ENCODE data around the gene TBX10. TPM values are rescaled to one million over a fixed set of nuclear protein-coding genes. Genes with fewer than 3 reads are reported as not detected.

TBX10 gene
- total RNA-seq = not detected in 2 replicates

DNA sequence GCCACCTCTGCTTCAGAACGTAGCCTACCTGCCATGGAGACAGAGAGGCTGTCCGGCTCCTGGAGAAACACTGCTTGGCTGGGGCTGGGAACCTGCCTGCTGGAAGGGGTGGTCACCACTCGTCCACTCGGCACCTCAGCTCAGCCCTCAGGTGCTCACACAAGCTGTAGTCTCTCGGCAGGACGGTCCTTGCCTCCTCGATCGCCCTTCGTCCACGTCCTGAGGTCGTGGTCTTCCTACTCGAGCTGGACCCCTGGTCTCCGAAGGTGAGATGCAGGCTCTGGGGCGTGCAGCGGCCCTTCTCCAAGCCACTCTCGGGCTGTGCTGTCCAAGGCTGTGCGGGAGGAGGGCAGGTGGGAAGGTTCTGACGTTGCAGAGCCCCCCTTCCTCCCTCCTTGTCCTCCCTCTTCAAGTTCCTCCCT is at the start of gene TBX10:
TSS of gene TBX10 (minus strand) at position 326 of the 422 bp plus-strand sequence. CDS start at position 35, 291 bp downstream.

DNA sequence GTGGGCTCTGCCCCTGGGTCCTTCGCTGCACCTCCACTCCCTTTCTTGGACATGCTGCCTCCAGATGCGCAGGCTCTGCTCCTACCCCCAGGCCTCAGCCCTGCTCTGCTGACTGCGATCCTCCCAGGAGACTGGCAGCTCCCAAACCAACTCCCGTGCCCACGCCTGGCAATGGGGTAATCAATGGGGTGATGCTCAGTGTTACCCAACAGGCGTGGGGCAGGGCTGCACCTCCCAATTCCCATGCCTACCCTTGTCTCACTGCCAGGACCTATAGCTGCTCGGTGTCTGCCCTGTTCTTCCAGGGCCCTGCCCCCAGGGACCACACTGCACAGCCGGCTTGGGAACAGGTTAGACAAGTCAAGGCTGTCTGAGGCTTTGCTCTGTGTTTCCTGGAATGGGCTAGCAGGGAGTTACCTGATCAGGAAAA is 34.9 kb upstream of the TBX10 start, which contains the start of gene ALDH3B2:
TSS of gene ALDH3B2 (minus strand) at position 182 of the 430 bp plus-strand sequence. CDS start 7,688 bp downstream, outside the sequence.

DNA sequence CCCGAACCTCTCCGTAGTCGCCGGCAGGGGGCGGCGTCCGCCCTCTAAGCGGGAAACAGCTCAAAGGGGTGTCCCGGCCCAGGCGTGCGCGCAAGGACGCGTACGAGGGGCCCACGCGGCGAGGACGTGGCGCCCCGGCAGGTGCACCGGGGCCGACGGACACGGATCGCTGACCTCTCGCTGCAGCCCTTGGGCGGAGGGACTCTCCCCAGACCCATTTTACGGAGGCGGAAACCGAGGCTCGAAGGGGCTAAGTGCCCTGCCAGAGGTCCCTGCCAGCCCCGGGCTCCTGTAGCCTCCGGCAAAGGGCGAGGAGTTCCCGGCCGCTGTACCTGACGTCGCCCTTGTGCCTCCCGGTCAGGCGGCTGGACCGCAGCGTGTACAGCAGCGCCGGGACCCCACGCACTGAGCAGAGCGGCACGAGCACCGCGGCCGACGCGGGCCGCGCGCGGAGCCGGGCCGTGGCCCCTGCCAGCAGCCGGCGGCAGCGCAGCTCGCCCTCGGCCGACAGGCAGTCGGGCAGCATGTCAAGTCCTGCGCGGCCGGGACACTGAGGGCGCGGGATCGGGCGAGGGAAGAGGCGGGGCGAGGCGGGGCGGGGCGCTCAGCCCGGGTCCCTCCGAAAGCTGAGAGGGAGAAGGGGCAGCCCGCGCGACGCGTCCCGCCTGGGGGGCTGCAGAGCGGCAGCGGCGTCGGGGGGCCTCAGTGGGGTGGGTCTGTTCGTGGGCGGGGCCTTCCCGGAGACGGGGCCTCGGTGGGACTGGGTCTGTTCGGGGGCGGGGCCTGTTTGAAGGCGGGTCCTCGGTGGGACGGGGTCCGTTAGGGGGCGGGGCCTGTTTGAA is 10.0 kb downstream of the TBX10 start, which contains the start of gene NUDT8:
TSS of gene NUDT8 (minus strand) at position 552 of the 842 bp plus-strand sequence. CDS start at position 526, 26 bp downstream.

DNA sequence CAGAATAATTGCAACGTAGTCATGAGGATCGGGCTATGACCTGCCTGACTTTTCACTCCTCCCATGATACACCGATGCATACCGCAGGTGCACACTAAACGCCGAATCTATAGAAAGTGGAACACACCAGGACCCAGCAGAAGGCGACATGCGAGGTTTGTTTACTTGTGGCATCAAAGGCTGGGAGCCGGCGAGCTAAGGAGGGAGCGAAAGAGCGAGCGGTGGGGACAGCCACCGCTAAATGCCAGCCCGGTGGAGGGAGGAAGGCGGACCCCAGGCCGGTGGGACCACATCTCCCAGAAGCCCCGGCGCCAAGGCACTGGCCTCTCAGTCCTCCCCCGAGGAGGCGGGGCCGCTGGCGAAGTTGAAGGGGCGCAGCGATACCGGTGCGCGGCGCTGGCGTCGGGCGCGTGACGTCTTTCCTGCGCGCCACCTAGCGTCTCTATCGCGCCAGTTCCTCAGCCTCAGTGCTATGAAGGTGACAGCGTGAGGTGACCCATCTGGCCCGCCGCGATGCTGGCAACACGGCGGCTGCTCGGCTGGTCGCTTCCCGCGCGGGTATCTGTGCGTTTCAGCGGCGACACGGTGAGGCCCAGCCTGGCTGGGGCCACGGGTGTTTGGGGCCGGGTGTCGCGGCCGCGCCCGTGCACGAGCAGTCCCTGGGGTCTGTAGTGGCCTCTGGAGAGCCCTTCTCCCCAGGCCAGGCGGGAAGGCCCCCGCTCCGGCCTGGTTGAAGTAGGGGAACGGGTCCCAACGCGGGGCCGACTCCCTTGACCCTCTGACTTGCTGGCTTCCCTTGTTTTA is 32.9 kb downstream of the TBX10 start, which contains the start of gene NDUFV1:
TSS of gene NDUFV1 (plus strand) at position 445 of the 804 bp plus-strand sequence. CDS start at position 514, 69 bp downstream.

DNA sequence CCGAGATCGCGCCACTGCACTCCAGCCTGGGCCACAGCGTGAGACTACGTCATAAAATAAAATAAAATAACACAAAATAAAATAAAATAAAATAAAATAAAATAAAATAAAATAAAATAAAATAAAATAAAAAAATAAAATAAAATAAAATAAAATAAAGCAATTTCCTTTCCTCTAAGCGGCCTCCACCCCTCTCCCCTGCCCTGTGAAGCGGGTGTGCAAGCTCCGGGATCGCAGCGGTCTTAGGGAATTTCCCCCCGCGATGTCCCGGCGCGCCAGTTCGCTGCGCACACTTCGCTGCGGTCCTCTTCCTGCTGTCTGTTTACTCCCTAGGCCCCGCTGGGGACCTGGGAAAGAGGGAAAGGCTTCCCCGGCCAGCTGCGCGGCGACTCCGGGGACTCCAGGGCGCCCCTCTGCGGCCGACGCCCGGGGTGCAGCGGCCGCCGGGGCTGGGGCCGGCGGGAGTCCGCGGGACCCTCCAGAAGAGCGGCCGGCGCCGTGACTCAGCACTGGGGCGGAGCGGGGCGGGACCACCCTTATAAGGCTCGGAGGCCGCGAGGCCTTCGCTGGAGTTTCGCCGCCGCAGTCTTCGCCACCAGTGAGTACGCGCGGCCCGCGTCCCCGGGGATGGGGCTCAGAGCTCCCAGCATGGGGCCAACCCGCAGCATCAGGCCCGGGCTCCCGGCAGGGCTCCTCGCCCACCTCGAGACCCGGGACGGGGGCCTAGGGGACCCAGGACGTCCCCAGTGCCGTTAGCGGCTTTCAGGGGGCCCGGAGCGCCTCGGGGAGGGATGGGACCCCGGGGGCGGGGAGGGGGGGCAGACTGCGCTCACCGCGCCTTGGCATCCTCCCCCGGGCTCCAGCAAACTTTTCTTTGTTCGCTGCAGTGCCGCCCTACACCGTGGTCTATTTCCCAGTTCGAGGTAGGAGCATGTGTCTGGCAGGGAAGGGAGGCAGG is 56.0 kb downstream of the TBX10 start, which contains the start of gene GSTP1:
TSS of gene GSTP1 (plus strand) at position 566 of the 958 bp plus-strand sequence. CDS start at position 598, 32 bp downstream.

Other genes with a start within 250 kb of the TBX10 start
- gene RAD9A, start 247.8 kb downstream of the TBX10 start, total RNA-seq = 7.3 and 7.6 TPM in 2 replicates
- 159 and 215 TPM in 2 replicates for gene PPP1CA, start 237.9 kb downstream of the TBX10 start, total RNA-seq
- gene TBC1D10C, start 235.7 kb downstream of the TBX10 start, total RNA-seq = not detected in 2 replicates
- under 0.01 and 0.12 TPM in 2 replicates for gene CARNS1, start 224.1 kb downstream of the TBX10 start, total RNA-seq
- 37.1 and 68.3 TPM in 2 replicates for gene RPS6KB2, start 211.3 kb downstream of the TBX10 start, total RNA-seq
- 0.44 and 0.62 TPM in 2 replicates for gene PTPRCAP, start 202.1 kb downstream of the TBX10 start, total RNA-seq
- gene CORO1B, start 196.3 kb downstream of the TBX10 start, total RNA-seq = 110 and 138 TPM in 2 replicates
- gene GPR152, start 187.0 kb downstream of the TBX10 start, total RNA-seq = not detected in 2 replicates
- gene CABP4, start 184.4 kb downstream of the TBX10 start, total RNA-seq = not detected in 2 replicates
- 28.4 and 30.1 TPM in 2 replicates for gene TMEM134, start 170.5 kb downstream of the TBX10 start, total RNA-seq
- gene AIP, start 156.7 kb downstream of the TBX10 start, total RNA-seq = 63.2 and 102 TPM in 2 replicates
- 12.1 and 16.5 TPM in 2 replicates for gene PITPNM1, start 134.4 kb downstream of the TBX10 start, total RNA-seq
- gene CDK2AP2, start 131.6 kb downstream of the TBX10 start, total RNA-seq = 14.7 and 30.4 TPM in 2 replicates
- gene CABP2, start 116.3 kb downstream of the TBX10 start, total RNA-seq = not detected in 2 replicates
- gene GSTP1, start 56.0 kb downstream of the TBX10 start, total RNA-seq = 596 and 840 TPM in 2 replicates
- 168 and 191 TPM in 2 replicates for gene NDUFV1, start 32.8 kb downstream of the TBX10 start, total RNA-seq
- gene NUDT8, start 9.8 kb downstream of the TBX10 start, total RNA-seq = 7.5 and 8.7 TPM in 2 replicates
- gene ACY3, start 11.0 kb upstream of the TBX10 start, total RNA-seq = not detected in 2 replicates
- gene ALDH3B2, start 34.9 kb upstream of the TBX10 start, total RNA-seq = not detected in 2 replicates

Data from uterine smooth muscle cell (primary cell).